Measurements from ENCODE around the gene GGCT. TPM values are rescaled to one million over a fixed set of nuclear protein-coding genes. Genes with fewer than 3 reads are reported as not detected.
A peak's percentile ranks its signal among the peaks of the same experiment; 100 is the strongest.
"Not testable (repeated sequence)": the region's sequence is repeated elsewhere in the genome, so short reads cannot be mapped to it uniquely, and the experiment has no call there.

GGCT gene
- total RNA-seq, 1 experiment from 2014 or later, result 62.6 TPM

DNA sequence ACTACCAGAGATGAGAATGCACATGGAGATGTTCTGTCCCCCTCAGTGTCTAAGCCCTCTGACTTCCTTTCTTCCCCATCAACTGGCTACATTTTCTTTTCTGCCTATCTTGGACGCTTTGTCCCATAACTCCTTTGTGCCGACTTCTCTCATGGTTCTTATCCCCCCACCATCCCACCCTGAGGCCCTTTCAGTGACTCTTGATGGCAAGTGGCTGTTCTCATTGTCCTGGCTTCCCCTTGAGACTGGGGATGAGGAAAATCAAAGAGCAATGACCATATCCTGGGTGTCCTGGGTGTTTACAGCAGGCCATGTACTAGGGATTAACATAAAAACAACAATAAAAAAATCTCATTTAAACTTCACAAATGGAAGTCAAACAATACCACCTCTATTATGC lies 18.8 kb upstream of the GGCT start:
- DNase-seq (ENCODE audit: low read depth), result no peak
- in situ Hi-C loops (cut with HindIII; ENCODE audit: low pct_unique_long_range_greater_than_20kb, low sequenced_read_pairs), result no loop called here

GRCh38 chr7:30522159-30522558 lies 17.5 kb upstream of the GGCT start:
- in situ Hi-C loops (cut with HindIII; ENCODE audit: low pct_unique_long_range_greater_than_20kb, low sequenced_read_pairs), result no loop called here
- no peak for DNase-seq (ENCODE audit: low read depth)

GRCh38 chr7:30521532-30521931 lies 16.9 kb upstream of the GGCT start:
- DNase-seq (ENCODE audit: low read depth), result no peak
- in situ Hi-C loops (cut with HindIII; ENCODE audit: low pct_unique_long_range_greater_than_20kb, low sequenced_read_pairs), result no loop called here

GRCh38 chr7:30519122-30519521 lies 14.5 kb upstream of the GGCT start:
- no peak for DNase-seq (ENCODE audit: low read depth)
- in situ Hi-C loops (cut with HindIII; ENCODE audit: low pct_unique_long_range_greater_than_20kb, low sequenced_read_pairs), result no loop called here

- DNase-seq (ENCODE audit: low read depth), result no peak
- in situ Hi-C loops (cut with HindIII; ENCODE audit: low pct_unique_long_range_greater_than_20kb, low sequenced_read_pairs), result no loop called here
These were observed 11.1 kb upstream of the GGCT start for GRCh38 chr7:30515761-30516160.

GRCh38 chr7:30514776-30515175 lies 10.1 kb upstream of the GGCT start:
- in situ Hi-C loops (cut with HindIII; ENCODE audit: low pct_unique_long_range_greater_than_20kb, low sequenced_read_pairs), result no loop called here
- no peak for DNase-seq (ENCODE audit: low read depth)

- in situ Hi-C loops (cut with HindIII; ENCODE audit: low pct_unique_long_range_greater_than_20kb, low sequenced_read_pairs), result no loop called here
- DNase-seq (ENCODE audit: low read depth), result no peak
These were observed 9.5 kb upstream of the GGCT start for GRCh38 chr7:30514177-30514576.

GRCh38 chr7:30513762-30514161 lies 9.1 kb upstream of the GGCT start:
- no peak for DNase-seq (ENCODE audit: low read depth)
- in situ Hi-C loops (cut with HindIII; ENCODE audit: low pct_unique_long_range_greater_than_20kb, low sequenced_read_pairs), result no loop called here

GRCh38 chr7:30511973-30512662 lies 7.5 kb upstream of the GGCT start:
- no peak for DNase-seq (ENCODE audit: low read depth)
- in situ Hi-C loops (cut with HindIII; ENCODE audit: low pct_unique_long_range_greater_than_20kb, low sequenced_read_pairs), result no loop called here

DNA sequence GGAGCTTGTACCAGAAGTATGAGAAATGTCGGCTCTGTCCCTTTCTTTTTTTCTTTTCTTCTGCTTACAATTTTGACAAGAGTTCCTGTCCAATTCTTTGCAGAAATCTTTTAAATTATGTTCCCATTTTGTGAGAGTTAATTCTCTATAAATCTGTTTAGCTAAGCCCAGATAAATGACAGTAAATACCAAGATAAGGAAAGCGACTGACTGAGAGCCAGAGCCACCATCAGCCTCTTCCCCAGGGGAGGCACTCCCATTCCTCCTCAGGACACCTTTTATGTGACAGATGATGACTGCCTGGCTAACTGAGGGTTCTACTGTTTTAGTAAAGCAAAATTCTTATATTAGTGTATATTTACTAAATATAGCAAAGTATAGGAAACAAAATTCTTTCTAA lies 6.9 kb upstream of the GGCT start:
- no peak for DNase-seq (ENCODE audit: low read depth)
- in situ Hi-C loops (cut with HindIII; ENCODE audit: low pct_unique_long_range_greater_than_20kb, low sequenced_read_pairs), result no loop called here

GRCh38 chr7:30510124-30511075 lies 5.8 kb upstream of the GGCT start:
- DNase-seq (ENCODE audit: low read depth), result no peak
- in situ Hi-C loops (cut with HindIII; ENCODE audit: low pct_unique_long_range_greater_than_20kb, low sequenced_read_pairs), result no loop called here

GRCh38 chr7:30509171-30509857 lies 4.7 kb upstream of the GGCT start:
- in situ Hi-C loops (cut with HindIII; ENCODE audit: low pct_unique_long_range_greater_than_20kb, low sequenced_read_pairs); DNase-seq (ENCODE audit: low read depth): not testable (repeated sequence)

GRCh38 chr7:30507346-30507900 lies 2.8 kb upstream of the GGCT start:
- DNase-seq (ENCODE audit: low read depth); in situ Hi-C loops (cut with HindIII; ENCODE audit: low pct_unique_long_range_greater_than_20kb, low sequenced_read_pairs): not testable (repeated sequence)

GRCh38 chr7:30505174-30505697 lies 607 bp upstream of the GGCT start:
- in situ Hi-C loops (cut with HindIII; ENCODE audit: low pct_unique_long_range_greater_than_20kb, low sequenced_read_pairs), result no loop called here
- DNase-seq (ENCODE audit: low read depth), result no peak

DNA sequence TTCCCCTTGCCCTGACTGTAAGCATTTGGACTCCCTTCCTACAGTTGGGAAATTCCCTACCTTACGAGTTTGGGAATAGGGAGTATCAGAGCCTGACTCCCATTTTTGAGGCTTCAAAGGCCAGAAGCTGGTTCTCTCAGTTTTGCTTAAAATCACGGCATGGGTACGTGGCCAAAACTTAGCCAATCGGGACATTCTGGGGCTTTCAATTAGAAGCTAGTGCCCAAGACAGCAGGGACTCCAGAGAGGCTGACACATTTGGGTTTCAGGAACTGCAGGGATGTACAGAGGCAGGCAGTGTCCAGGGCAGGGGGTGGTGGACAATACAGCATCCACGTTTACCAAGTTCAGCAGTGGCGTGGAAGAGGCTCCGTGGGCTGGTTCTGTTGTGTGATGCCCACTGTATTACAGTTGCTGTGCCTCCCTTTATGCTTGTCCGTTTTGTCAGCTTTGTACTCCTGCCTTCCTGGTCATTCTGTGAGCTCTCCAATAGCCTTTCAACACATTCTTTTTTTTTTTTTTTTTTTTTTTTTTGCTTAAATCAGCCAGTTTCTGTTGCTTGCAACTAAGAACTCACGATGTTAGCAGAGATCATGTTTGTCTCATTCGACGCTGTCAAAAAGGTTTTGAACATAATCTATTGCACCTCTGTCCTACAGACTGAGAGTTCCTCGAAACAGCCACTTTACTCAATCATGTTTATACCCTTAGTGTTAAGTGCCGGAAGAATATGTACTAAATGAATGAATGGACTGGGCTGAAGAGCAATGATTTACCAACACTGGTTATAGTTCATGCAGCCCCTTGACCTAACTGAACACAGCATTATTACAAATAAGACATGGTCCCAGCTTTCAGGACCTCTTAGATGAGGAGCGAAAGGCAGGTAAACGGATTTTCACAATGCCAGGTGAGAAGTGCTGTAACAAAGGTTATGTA lies 1.1 kb downstream of the GGCT start:
- in situ Hi-C loops (cut with HindIII; ENCODE audit: low pct_unique_long_range_greater_than_20kb, low sequenced_read_pairs), result no loop called here
- peak; percentile 16 for DNase-seq (ENCODE audit: low read depth)

GRCh38 chr7:30502470-30503251 lies 2.0 kb downstream of the GGCT start:
- no peak for DNase-seq (ENCODE audit: low read depth)
- in situ Hi-C loops (cut with HindIII; ENCODE audit: low pct_unique_long_range_greater_than_20kb, low sequenced_read_pairs), result no loop called here

- in situ Hi-C loops (cut with HindIII; ENCODE audit: low pct_unique_long_range_greater_than_20kb, low sequenced_read_pairs), result no loop called here
- DNase-seq (ENCODE audit: low read depth), result no peak
These were observed 3.4 kb downstream of the GGCT start for GRCh38 chr7:30501264-30501663.
